HG02840 (cell line): ENCODE data around the gene PTH1R.

Experiments used
- ATAC-seq: cut with Tn5 transposase; IDR thresholded peaks from one replicate; pipeline ENCODE4 v1.9.1; 2021; ENCODE audit warnings: mild to moderate bottlenecking, moderate library complexity, moderate number of reproducible peaks; ENCODE audit not compliant: unreplicated experiment, low FRiP score

The PTH1R gene

DNA sequence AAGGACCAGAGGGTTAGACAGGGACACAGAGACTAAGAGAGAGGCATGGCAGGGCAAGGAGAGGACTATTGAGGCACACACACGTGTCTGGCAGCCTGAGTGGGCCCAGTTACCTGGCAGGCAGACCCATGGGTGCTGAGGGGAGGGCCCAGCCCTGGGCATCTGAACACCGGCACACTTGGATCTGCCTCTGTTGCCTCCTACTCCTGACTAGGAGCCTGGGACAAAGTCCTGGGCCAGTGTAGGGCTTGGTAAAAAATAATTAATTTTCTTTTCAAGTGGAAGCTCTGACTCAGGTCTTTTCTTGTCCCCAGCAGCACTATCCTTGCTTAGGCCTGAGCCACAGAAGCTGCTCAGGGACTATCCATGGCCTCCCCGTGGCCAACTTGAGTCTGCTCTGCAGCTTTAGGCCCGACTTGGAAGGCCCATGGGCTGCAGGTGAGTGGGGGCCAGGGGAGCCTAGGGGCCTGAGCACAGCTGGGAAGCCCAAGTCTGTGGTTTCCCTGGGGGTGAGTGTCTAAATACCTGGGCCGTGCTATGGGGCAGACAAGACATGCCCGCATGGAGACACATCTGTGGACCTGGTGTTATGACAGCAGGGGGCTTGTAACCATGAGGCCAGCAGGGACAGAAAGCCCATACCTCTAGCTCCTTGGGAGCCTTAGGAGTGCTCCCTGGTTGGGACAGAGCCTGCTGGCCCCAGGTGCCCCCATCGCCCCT is at the start of gene PTH1R:
TSS of gene PTH1R (plus strand) at position 316 of the 720 bp plus-strand sequence. CDS start 5,839 bp downstream, outside the sequence.
- ATAC-seq: no peak

DNA sequence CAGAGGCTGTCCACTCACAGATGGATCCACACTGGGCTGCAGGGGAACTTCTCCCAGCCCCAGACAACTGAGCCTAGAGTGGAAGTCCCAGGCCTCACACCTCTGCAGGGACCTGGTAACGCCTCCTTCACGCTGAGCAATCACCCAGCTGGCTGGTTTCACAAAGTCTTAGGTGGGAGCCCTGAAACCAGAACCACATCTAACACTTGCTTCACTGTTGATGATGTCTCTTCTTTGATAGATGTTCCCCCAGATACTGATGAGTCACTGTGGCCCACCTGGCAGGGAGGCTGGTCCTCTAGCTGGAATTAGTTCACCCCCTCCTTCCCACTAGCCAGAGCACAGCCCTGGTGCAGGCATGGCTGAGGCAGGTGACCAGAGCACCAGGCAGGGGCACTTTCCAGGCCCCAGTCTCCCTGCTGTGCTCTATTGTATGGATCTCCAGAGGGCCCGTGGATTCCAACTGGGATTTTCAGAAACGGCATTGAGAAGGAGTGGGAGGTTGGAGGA is 47.8 kb upstream of the PTH1R start:
- no peak for ATAC-seq

DNA sequence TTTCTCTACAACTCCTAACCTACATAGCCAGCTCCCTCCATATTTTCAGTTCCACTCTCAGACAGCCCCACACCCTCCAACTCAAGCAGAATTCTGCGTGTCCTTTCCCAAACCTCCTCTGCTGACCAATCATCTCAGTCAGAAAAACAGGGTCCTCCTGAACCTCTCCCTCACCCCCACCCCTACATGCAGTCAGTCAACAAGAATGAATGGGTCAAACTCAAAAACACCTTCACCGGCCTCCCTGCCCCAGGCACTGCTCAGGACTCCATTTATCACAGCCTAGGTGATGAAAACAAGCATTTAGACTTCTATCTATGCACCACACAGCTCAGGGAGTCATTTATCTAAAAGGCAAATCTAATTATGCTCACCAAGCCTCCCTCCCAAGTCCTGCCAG is 46.7 kb upstream of the PTH1R start:
- no peak for ATAC-seq

DNA sequence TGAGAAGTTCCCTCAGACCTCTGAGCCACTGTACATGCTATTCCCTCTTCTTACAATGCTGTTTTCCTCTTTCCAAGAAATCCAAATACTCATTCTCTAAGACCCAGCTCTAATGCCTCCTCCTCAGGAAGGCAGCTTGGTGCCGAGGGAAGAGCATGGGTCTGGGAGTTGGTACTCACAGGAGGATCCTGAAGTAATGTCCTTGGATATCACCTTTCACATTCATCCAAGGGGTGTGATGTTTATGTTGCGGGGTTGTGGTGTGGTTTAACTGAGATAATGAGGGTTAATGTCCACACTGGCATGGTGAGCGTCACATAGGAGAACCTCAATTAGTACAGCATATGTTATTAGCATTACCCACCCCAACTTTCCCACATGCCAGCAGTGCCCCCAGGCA is 46.2 kb upstream of the PTH1R start:
- ATAC-seq: no peak

DNA sequence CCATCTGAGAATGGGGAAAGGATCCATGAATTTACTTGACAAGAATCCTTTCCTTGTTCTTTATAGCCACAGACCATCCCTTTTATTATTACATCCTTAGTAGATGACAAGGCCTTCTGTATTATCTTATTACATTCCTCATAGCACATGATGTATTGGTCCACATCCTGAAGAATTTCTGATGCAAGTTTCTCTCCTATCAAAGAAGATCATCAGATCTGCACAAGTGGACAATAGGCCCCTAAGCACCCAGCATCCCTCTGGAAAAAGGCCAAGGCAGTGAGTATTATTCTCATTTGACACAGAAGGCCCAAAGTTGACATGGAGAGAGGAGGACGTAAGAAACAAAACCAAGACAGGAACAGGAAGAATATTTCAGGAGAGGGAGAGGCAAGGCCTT is 45.7 kb upstream of the PTH1R start:
- ATAC-seq: no peak

DNA sequence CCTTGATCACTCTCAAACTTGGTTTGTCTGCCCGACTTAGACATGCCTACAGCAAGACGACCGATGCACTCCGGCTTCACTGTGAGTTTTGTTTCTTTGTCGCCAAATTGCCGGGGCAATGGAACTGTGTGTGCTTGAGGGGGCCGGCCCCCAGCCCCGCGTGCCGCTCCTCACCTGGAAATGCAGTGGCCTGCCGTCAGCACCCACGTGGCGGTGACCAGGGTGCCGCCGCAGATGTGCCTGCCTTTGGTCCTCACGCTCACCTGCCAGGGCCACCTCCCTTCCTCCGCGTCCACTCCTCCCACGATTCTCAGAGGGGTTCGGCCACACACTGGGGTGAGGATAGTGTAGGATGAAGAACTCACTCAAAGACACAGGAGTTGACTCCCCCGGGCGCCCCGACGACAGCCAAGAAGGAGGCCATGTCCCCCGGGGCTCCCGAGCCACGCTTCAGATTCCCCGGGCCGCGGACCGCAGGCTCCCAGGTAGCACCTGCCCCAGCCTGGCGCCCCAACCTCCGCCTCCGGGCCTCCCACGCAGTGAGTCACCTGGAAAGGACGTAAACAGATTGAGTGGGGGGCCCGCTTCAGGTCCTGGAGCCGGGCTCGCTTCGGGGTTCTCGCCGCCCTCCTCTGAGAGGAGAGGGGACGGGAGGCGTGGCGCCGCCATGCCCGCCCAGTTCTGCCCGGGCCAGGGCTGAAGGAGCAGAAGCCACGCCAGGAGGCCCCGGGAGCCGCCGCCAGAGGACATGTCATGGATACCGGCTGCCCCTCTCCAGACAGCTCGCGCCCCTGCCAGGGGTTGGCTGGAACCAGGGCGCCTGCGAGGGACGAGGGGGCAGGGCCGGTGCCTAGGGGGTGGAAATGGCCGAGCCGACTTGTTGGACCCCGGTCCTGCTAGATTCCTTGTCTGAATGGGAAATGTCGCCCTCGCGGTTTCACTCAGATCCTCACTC is 43.9 kb upstream of the PTH1R start:
- ATAC-seq: no peak

DNA sequence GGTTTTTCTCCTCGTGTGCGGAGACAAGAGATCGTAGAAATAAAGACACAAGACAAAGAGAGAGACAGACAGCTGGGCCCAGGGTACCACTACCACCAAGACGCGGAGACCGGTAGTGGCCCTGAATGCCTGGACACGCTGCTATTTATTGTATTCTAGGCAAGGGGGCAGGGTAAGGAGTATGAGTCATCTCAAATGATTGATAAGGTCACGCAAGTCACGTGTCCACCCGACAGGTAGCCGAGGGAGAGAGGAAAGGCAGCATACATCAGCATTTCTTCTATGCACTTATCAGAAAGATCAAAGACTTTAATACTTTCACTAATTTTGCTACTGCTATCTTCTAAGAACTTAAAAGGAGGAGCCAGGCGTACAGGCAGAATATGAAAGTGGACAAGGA is 42.5 kb upstream of the PTH1R start:
- ATAC-seq: no peak

DNA sequence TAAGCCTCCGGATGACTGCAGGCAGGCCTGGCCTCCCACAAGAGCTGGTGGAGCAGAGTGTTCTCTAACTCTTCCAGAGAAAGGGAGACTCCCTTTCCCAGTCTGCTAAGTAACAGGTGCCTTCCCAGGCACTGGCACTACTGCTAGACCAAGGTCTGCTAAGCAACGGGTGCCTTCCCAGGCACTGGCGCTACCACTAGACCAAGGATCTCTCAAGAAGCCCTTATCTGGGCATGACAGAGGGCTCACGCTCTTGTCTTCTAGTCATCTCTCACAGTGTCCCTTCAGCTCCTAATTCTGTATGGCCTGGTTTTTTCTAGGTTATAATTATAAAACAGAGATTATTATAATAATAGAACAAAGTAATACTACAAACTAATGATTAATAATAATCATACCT is 42.0 kb upstream of the PTH1R start:
- no peak for ATAC-seq

DNA sequence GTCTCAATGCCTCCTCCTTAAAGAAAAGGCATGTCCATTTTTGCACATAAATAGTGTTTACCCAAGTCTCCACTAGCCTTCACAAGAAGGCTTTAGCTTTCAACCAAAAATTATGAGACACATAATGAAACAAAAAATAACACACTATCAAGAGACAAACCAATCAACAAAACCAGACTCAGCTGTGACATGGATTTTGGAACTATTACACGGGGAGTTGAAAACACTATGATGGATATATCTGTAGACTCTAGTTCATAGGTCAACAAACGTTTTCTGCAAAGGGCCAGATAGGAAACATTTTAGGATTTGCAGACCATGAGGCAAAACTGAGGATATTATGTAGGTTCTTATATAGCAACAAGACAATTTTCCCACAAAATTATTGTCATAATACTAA is 39.2 kb upstream of the PTH1R start:
- no peak for ATAC-seq

DNA sequence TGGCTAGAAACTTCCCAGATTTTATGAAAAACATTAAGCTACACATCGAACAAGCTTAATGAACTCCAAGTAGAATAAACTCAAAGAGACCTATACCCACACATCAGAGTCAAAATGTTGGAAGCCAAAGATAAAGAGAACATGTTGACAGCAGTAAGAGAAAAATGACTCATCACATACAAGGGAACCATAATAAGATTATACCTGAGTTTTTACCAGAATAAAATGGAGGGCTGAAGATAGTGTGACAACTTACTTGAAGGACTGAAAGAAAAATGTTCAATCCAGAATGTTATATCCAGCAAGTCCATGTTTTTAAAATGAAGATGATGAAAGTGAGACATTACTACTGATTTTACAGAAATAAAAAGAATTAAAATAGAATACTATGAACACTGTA is 37.0 kb upstream of the PTH1R start:
- no peak for ATAC-seq

DNA sequence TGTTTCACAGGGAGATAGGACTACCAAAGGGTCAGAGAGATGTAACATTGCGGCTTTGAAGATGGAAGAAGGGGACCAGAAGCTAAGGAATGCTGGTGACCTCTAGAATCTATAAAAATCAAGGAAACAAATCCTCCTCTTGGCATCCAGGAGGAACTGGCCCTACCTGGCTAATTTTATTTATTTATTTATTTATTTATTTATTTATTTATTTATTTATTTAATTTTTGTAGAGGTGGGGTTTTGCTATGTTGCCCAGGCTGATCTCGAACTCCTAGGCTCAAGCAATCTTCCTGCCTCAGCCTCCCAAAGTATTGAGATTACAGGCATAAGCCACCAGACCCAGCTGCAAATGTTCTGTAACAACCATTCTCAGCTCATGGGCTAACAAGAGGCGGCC is 34.0 kb upstream of the PTH1R start:
- no peak for ATAC-seq

DNA sequence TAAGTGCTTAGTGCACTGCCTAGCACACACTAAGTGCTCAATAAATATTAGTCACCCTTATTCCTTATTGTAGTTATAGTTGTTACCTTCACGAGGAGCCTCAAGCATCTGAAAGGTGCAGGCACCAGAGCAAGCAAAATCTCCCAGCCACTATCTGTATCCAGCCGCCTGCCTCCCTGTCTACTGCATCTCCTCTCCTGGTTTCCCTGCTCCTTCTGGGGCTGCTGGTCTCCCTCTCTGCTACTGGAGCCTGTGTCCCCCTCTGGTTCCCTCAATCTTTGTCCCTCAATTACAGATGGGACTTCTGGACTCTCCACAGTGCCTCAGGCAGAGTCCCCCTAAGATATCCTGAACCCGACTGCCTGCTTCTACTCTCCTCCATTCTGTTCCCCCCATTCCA is 33.1 kb upstream of the PTH1R start:
- no peak for ATAC-seq

DNA sequence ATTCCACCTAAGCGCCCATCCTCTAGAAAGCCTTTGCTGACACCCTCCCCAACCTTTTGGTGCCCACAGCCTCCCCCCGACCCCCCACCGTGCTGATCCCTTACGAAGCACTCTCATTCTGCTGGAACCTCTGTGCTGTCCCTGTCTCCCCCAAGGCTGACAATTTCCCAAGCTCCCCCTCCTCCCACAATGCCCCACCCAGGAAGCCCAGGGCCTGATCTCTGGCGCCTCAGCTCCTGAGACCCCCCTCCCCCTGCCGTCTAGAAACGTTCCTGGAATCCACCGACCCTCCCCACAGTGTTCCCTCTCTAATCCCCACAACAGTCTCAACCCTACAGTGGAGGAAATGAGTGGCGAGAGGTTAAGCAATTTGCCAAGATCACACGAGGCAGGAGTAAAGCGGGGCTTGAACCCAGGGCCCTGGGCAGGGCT is 32.6 kb upstream of the PTH1R start:
- ATAC-seq: no peak

DNA sequence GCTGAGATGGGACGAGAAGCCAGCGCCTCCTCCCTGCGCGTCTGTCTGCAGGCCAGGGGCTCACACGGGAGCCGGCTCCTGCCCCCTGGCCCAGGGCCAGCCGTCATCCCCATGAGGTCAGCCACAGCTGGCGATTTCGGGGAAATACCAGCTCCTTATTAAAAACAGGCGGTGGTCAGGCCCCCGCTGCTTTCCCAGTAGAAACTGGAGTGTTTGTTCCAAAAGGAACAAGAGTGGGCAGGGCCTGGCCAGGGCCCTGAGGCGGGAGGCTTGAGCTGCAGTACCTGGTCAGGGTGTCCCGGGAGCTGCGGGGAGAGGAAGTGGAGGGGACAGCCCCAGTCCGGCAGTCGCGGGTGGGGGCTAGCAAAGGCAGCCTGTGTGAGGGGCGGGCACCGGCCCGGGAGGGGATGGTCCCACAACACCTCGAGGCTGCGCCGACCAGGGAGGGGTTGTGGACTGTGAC is 32.1 kb upstream of the PTH1R start:
- peak; percentile 49 for ATAC-seq

DNA sequence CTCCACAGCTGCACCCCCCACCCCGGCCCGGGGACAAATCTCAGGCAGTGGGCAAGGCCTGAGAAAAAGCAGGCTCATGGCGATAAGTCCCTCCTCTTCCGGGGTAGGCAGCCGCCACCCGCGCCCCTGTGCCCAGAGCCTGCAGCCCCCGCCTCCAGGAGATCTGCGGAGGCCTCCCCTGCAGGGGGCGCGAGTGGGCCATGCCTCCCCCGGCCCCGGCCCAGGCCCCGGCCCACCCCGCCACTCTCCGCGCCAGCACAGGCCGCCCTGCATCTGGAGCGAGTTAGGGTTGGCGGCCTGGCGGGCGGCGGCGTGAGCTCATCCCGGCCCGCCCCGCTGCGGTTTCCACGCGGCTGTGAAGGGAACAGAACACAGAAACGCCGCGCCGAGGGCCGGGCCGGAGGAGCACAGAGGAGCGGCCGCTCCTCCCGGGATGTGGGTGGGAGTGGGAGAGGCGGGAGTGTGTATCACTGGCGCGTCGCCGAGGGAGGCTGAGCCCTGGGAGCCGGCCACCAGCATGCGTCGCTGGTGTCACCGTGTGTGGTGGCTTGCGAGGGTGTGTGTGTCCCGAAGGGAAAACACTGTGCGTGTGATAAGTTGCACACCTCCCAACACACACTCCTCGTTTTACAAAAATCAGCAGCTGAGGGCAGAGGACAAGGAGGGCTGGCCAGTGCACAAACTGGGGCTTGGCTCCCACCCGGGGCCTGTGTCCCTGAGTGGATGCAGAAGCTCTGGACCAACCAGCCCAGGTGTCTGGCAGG is 31.5 kb upstream of the PTH1R start:
- ATAC-seq: peak; percentile 57

DNA sequence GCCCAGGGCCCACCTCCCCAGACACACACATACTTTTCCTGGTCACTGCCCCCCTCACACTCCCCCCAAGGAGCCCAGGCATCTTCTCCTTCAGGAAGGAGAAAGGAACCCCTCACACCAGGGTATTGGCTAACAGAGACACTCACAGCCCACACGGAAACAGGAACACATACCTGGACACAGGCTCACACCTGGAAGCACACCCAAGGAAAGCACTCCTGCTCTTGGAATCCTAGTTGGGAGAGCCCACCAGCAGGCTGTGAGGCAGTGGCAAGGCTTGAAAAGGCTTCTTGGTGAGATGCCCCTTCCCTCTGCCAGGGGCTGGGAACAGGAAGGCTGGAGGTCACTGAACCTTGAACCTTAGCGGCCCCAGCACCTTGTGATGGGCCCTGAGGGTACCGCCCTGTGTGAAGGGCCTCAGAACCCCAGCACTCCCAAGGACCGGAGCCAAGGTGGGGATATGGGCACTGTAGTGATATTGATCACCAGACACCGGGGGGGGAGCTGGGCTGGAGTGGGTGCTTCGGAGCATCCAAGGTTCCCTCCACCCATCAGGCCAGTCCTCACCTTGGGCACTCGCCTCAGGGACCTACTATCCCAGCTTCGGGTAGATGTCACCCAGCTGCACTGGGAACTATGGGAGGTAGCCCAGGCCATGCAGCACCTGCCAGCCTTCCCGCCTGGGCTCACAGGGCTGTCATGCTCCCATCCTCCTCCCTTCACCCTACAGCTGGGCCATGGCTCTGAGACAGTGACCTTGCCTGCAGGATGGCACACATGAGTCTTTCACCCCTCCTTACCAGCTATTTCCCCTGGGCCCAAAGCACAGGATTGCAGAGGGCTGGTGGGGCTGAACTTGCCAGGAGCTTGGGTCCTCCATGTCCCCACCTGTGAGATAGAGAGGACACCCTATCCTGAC is 30.6 kb upstream of the PTH1R start:
- ATAC-seq: no peak

DNA sequence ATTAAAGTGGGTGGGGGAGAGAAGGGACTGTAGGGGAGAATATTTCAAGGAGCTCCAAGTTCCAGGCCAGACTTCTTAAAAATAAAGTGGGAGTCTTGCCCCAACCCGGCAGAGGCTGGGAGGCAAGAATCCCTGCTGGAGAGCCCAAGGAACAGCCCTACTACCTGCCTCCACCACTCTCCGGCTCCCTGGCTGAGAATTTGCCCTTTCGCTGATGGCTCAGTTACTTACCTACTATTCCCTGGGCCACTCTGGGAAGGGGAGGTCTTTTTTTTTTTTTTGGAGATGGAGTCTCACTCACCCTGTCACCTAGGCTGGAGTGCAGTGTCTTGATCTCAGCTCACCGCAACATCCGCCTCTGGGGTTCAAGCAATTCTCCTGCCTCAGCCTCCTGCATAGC is 29.8 kb upstream of the PTH1R start:
- ATAC-seq: no peak

DNA sequence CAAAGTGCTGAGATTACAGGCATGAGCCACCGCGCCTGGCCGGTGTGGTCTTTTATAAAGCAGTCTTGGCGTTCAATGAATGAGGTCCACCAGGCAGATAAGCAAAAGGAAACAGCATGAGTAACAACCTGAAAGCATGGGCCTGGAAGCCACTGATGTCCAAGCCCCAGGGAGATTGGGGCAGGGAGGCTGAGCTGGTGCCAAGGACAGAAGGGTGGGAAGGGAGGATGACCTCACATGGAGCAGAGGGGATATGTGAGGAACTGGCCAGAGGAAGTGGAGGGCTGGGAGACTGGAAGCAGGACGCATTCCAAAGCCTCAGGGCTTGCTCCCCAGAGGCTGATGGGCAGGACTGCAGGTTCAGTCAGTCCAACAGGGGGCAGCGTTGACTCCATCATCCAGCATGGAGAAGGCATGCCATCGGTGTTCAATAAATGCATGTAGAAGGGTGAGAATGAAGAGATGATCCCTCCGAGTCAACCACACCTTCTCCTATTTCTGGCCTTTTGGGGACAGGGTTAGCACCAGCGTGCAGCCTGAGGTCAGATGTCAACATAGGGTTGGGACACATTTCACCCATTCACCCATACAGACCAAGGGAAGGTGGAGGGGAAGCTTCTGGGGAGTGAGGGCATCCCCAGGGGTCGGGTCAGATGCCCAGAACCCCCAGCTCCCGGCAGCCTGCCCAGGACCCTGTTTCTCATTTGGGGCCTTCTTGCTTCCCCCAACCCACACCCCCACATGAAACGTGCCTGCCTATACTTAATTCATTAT is 29.1 kb upstream of the PTH1R start:
- no peak for ATAC-seq
